ENCODE results near the gene LEP. TPM values are rescaled to one million over a fixed set of nuclear protein-coding genes. Genes with fewer than 3 reads are reported as not detected.
A peak's percentile ranks its signal among the peaks of the same experiment; 100 is the strongest.

LEP gene
- total and polyA plus RNA-seq, 2 of the 8 experiments (the other 6 are each of a cell fraction or from before 2014, with no cell fraction given) = not detected

DNA sequence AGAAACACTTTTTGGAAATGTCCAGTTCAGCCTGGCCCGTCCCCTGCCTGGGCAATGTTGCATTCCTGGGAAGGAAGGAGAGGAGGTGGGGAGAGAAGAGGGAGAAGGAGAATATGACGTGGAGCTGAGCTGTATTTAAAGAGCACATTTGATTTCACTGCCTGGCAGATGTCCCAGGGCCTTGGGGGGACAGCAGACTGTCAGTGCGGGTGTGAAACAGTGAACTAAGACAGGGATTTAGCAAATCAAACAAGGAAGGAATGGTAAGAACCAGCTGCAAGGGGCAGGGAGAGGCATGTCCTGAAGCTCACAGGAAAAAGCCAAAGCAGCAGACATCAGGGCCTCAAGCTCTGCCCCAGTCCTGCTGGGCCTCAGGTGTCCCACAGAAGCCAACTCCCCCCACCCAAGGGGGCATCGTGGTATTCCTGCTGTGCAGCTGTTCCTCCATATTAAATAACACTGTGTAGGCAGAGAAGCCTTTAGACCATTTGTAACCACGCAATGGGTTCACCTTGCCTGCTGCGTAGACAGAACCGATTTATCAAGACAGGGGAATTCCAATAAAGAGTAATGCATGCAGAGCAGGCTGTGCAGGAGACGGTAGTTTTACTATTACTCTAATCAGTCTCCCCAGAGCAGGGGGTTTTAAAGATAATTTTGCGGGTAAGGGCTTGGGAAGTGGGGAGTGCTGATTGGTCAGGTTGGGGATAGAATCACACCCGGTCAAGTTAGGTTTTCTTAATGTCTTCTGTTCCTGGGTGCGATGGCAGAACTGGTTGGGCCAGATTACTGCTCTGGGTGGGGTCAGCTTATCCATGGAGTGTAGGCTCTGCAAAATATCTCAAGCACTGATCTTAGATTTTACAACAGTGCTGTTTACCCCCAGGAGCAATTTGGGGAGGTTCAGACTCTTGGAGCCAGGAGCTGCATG is 18.3 kb downstream of the LEP start:
- Histone ChIP-seq H3K23me2 (ENCODE audit: low read depth, low read length) (no peaks in the 10 kb centered on the region; the same call in 1 of the 2 replicates), H2BK120ac (replicated peaks; ENCODE audit: low read depth, low read length) (no peak overlapping the region), H3K56ac (replicated peaks; ENCODE audit: insufficient read length, low read depth, low read length) (no peak overlapping the region), H2BK20ac (ENCODE audit: low read length) (no peak overlapping the region), H4K20me1 (replicated peaks in 1 of 2; ENCODE audit: control insufficient read depth in 1 of 2, insufficient read depth in 2 of 2, low read length in 2 of 2) (no peaks in the 10 kb centered on the region), H3K4me1 (replicated peaks in 1 of 4; ENCODE audit: control insufficient read depth in 3 of 4, insufficient read depth in 4 of 4, low read length in 3 of 4) (peaks cover 3 to 20% (median 8%) of the 10 kb centered on the region in 4 experiments), H4K5ac (ENCODE audit: insufficient read length, low read depth, low read length) (no peak overlapping the region), H2BK5ac (ENCODE audit: low read depth, low read length) (no peak overlapping the region), H3K23ac (ENCODE audit: insufficient read length) (no peak overlapping the region), H3K27me3 (replicated peaks in 1 of 4; ENCODE audit: control insufficient read depth in 3 of 4, extremely low read depth in 1 of 4, insufficient read depth in 3 of 4, low read length in 3 of 4) (no peaks in the 10 kb centered on the region), H3K4me2 (ENCODE audit: insufficient read depth in 1 of 2, low read depth in 2 of 2, low read length in 2 of 2) (no peak overlapping the region), H3K79me1 (ENCODE audit: low read depth, low read length) (no peaks in the 10 kb centered on the region; the same call in 1 of the 2 replicates), H3K9me3 (ENCODE audit: insufficient read depth in 2 of 2, low read depth in 1 of 2, low read length in 1 of 2) (0 out of 4 replicates have a peak, but pooled peaks cover 0 to 3% of the 10 kb centered on the region in 2 experiments), H3K27ac (ENCODE audit: low read depth, low read length) (no peak overlapping the region), H3K18ac (ENCODE audit: extremely low read depth, low read length) (peak overlapping the region; percentile 36; the same call in 1 of the 2 replicates), H3K79me2 (ENCODE audit: control insufficient read depth in 1 of 2, insufficient read depth in 2 of 2, low read length in 2 of 2) (no peaks in the 10 kb centered on the region), H4K8ac (ENCODE audit: extremely low read depth, insufficient read depth, low read length) (no peak overlapping the region), H2BK12ac (ENCODE audit: low read depth, low read length) (peak overlapping the region; percentile 30; the same call in 1 of the 2 replicates), H3K36me3 (ENCODE audit: control insufficient read depth in 2 of 4, insufficient read depth in 4 of 4, low read length in 3 of 4) (no peaks in the 10 kb centered on the region), H3K9ac (replicated peaks in 1 of 4; ENCODE audit: extremely low read depth in 1 of 4, low read depth in 3 of 4, low read length in 3 of 4) (no peak overlapping the region; a peak in 1 of 7 replicates), H4K91ac (replicated peaks; ENCODE audit: insufficient read length, low read length) (no peak overlapping the region), H3K4me3 (ENCODE audit: extremely low read depth in 1 of 4, insufficient read depth in 2 of 4, low read depth in 3 of 4, low read length in 4 of 4) (no peak overlapping the region), H3K4ac (replicated peaks; ENCODE audit: insufficient read length, low read depth, low read length) (no peak overlapping the region), H2AFZ (ENCODE audit: low read length) (peak overlapping the region; percentile 54; the same call in 1 of the 2 replicates), H3K14ac (ENCODE audit: insufficient read length) (no peak overlapping the region), H2BK15ac (ENCODE audit: low read length) (no peak overlapping the region; the same call in 1 of the 2 replicates), H2AK5ac (ENCODE audit: low read depth, low read length) (peak overlapping the region; percentile 16; the same call in 1 of the 2 replicates)
- DNase-seq (ENCODE audit: low read depth in 1 of 2, low spot score in 2 of 2) = no peak
- no peak for FAIRE-seq
- ChIA-PET CTCF (ENCODE audit: partially characterized antibody) (interaction anchor here (0.7 to 2.0 kb wide), 9 partner anchors 10 to 551 kb away, joined by 3 to 6 read pairs (median 3); no protein-coding TSS in a partner anchor), POLR2A (ENCODE audit: partially characterized antibody) (no interaction called here)
- WGBS, 2 experiments (ENCODE audit: extremely low coverage in 1 of 2, insufficient coverage in 1 of 2, insufficient read length in 1 of 2, insufficient replicate concordance in 2 of 2, low coverage in 1 of 2, low lambda C conversion rate in 2 of 2, missing lambda C conversion rate in 1 of 2) = 80% methylated on average over 11 of the region's 11 CpGs; no CpG with 5 or more reads in 1 of the 2 experiments
- TF ChIP-seq, protein P1, sequence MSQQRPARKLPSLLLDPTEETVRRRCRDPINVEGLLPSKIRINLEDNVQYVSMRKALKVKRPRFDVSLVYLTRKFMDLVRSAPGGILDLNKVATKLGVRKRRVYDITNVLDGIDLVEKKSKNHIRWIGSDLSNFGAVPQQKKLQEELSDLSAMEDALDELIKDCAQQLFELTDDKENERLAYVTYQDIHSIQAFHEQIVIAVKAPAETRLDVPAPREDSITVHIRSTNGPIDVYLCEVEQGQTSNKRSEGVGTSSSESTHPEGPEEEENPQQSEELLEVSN (IDR thresholded peaks at IDR 0.05) = no peak
- TF ChIP-seq KDM4A (IDR thresholded peaks at IDR 0.05; ENCODE audit: low read depth, low read length, severe bottlenecking) = no peak
- TF ChIP-seq ATF2 (IDR thresholded peaks at IDR 0.05; ENCODE audit: low read length) = no peak
- no peak for TF ChIP-seq RNF2 (IDR thresholded peaks at IDR 0.05; ENCODE audit: borderline replicate concordance, low read depth, low read length, missing control alignments, poor library complexity, severe bottlenecking)
